HL-60 (cell line): ENCODE results near the gene MACC1.

Source experiments
- CTCF ChIP-seq: IDR thresholded peaks from one replicate; pipeline ENCODE4 v1.5.1; 2011; ENCODE audit warnings: low read length, control low read depth, inconsistent platforms; ENCODE audit not compliant: insufficient read depth
- GABPA ChIP-seq: IDR thresholded peaks from 2 replicates; pipeline ENCODE4 v1.6.1; 2012; ENCODE audit warnings: low read depth
- POLR2AphosphoS5 ChIP-seq: IDR thresholded peaks from 2 replicates; pipeline ENCODE4 v1.6.1; 2012; ENCODE audit warnings: low read depth
- REST ChIP-seq: IDR thresholded peaks from 2 replicates; pipeline ENCODE4 v1.6.1; 2012; ENCODE audit warnings: low read depth; ENCODE audit not compliant: insufficient replicate concordance

GRCh38 chr7:20200971-20201370 lies 16.2 kb downstream of the MACC1 start:
- TF ChIP-seq GABPA, result no peak
- TF ChIP-seq CTCF, result no peak
- no peak for TF ChIP-seq REST
- no peak for TF ChIP-seq POLR2AphosphoS5
